HG03108 (cell line): ENCODE measurements around the gene CIDEA.
A peak's percentile ranks its signal among the peaks of the same experiment; 100 is the strongest.

ENCODE experiments used
- ATAC-seq: cut with Tn5 transposase; IDR thresholded peaks from one replicate; pipeline ENCODE4 v1.9.1; 2021; ENCODE audit warnings: moderate library complexity; ENCODE audit not compliant: unreplicated experiment

Gene CIDEA

DNA sequence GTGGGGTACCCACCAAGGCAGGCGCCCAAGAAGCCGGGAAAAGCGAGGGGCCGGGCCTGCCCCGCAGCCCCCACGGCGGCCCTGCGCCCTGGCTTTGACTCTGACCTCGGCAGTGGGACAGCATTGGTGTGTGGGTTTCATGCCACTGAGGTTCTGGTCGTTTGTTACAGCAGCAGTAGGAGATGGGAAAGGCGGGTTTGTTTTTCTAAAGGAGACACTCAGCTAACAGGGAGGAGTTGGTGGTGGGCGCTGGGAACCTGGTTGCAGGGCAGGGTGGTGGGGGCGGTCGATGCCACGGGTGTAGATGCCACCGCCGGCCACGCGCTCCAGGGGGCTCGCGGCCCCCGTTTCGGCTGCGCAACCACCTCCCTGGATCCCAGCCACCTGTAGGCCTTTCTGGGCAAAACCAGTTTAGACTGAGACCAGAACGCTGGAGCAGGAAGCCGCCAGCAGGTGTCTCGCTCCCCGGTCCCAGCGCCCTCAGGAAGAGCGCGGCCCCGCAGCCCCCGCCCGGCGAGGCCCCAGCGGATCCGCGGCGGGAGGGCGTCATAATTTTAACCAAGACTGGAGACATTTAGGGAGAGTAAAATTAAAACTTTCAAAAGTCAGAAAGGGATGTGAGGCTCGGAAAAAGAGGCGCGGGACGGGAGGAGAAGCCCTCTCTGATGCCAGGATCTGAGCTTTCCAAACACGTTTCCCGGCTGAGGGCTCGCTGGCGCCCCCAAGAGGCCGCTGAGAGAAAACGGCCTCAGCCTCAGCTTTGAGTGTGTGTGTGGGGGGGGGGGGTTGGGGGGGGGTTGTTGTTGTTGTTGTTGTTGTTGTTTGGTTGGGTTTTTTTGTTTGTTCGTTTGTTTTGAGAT, 17.4 kb downstream of the CIDEA start:
- ATAC-seq: peak; percentile 92

DNA sequence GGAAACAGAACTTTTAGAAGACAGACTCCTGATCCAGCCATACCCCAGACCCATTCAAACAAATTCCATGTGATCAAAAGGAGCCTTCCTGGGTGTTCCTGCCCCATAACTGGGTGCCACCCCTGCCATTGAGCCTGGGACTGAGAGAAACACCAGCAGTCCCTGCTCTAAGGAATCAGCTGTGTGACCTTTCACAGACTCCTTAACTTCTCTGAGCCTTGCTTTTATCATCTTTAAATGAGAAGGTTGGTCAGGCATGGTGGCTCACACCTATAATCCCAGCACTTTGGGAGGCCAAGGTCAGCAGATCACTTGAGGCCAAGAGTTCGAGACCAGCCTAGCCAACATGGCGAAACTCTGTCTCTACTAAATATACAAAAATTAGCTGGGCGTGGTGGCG, 20.6 kb downstream of the CIDEA start:
- ATAC-seq: no peak

DNA sequence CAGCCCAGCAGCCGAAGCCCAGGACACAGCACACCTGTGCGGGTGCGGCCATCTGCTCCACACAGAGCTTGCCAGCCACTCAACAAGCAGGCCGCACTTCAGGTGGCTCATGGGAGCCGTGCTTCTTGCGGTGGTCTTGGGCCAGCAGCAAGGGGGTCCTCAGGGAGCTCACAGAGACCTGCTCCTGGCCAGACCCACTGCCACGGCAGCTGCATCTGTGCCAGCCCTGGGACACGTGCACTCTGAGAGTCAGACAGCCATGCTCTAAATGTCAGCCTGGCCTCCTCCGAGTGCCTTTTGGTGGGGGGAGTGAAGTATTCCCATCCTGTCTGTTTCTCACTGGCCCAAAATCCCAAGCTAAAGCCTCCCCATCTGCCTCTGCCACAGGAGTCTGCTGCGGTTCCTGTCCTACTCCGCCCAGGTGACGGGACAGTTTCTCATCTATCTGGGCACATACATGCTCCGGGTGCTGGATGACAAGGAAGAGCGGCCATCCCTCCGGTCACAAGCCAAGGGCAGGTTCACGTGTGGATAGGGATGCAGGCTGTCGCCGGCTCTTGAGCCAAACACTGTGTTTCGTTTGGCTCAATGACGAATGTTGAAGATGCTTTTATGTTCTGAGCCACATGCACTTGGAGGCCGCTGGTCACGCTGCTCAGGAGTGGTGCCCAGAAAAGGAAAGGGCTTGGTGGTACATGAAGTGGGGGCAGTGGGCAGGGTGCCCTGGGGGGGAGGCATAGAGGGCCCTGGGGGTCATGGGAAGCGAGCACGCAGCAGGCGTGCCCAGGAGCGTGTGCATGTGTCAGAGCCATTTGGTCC, 22.8 kb downstream of the CIDEA start:
- ATAC-seq: no peak

DNA sequence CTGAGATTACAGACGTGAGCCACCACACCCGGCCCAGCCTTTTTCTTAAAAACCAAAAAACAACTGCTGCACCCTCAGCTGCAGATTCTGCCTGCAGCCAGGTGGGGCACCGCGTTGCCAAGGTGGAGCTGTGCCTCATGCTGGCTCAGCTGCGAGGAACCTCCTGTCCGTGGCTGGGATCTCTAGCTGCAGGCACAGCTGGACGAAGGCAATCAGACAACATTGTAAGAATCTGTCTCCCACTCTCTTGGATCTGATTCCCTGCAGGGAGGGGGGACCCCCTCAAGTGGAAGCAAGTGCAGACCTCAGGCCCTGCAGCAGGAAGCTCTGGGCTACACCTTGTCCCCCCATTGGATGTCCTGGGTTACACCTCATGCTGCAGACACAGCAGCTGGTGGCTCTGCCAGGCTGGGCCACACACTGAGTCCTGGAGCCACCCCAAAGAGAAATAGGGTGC, 24.1 kb downstream of the CIDEA start:
- no peak for ATAC-seq

DNA sequence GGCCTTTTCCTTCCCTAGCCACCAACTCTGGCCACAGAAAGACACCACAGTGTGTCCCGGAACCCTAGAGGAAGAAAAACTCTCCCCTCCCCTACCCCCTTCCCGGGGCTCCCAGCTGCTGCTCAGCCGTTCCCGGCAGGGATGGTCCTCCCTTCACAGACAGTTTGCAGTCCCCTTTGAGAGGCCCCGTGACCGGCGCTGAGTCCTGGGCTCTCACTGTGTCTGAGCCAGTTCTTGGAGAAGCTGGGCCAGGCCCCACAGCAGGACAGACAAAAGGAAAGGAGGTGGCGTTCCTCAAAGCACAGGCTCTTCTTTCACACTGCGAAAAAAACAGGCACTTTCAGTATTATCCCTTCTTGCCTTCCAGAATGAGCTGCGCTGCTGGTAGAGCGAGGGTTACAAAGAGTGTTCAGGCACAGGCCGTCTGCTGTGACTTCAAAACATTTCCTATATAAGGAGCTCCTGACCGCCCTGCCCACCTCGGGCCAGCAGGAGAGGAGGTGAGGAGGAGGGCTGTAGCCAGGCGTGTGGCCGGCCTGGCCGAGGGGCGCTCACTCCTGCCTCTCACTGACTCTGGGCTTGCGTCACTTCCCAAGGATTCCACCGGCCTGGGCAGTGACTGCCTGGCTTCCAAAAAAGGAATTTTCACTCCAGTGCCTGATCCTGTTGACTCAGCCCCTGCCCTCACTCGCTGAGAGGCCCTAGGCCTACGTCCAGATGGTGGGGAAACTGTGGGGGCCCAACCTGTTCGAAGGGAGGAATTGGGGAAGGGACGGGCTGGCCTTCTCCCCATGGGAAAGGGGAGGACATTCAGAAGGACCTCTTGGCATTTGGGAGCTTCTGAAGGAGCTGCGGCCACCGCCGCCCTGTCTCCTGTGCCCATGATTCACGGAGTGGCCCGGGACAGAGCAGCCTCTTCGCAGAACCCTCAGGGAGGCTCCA, 24.9 kb downstream of the CIDEA start:
- no peak for ATAC-seq

DNA sequence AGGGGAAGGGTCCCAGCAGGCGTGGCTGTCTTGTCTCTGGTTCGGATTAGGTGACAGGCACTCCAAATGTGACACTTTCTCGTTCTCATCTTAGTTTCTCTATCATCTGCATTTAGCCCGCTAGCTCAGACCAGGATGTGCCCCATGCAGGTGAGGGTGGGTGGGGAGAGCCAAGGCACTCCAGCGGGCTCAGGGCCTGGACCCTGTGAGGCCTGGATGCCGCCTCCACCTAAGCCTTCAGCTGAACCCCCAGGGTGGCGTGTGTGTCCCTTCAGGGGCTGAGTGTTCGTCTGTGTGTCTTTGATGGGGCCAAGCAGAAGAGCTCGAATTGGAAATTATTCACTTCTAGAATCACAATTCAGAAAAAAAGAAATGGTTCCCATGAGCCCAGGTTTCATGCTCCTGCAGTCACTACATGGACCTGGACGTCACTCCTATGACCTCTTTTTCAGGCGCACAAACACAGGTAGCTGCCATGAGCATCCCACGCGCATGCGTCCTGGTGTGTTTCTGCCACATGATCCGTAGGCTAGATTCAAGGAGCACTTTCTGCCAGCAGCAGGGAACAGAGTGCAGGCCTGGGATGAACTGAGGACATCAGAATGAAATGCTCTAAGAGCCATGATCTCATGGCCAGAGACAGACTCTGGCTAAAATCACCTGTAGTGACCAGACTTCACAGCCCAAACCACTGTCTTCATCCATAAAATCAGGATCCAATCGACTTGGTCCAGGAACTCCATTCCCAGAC, 25.8 kb downstream of the CIDEA start:
- no peak for ATAC-seq

DNA sequence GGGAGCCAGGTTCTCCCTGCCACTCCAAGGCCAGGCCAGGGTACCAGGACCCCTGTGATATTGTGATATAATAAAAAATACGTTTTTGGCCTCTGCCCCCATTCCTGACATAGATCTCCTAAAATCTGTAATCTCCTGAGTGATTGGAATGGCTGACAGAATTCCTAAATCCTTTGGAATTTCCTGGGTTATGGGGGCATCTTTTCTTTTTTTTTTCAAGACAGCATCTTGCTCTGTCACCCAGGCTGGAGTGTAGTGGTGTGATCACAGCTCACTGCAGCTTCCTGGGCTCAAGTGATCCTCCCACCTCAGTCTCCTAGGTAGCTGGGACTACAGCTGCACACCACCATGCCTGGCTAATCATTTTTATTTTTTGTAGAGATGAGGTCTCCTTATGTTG, 27.7 kb downstream of the CIDEA start:
- no peak for ATAC-seq

DNA sequence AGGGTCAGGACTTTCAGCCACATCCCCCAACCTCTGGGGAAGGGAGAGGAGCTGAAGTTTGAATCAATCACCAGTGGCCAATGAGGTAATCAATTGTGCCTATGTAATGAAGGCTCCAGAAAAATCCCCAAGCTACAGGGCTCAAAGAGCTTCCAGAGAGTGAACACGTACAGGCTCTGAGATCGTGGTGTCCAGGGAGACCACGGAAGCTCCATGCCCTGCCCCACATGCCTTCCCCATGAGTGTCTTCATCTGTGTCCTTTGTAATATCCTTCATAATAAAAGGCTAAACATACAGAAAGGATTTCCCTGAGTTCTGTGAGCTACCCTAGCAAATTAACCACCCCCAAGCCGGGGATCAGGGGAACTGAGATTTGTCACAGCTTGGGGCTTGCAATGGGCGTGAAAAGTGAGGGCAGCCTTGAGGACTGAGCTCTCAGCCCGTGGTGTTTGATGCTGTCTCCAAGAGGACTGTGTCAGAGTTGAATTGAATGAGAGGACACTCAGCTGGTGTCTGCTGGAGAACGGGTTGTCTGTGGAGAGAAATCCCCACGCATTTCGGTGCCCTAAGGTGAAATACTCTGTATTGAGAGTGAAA, 28.4 kb downstream of the CIDEA start:
- no peak for ATAC-seq

DNA sequence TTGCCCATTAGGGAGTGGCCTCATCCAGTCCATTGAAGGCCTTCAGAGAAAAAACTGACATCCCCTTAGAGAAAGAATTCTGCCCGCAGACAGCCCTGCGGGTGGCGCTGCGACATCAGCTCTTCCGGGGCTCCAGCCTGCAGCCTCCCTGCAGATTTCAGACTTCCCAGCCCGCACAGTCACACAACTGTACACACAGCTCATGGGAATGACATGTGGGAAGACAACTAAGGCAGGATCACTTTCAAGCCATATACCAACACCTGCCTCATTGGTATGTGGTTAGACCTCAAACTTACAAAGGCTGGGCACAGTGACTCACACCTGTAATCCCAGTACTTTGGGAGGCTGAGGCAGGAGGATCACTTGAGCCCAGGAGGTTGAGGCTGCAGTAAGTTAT, 29.1 kb downstream of the CIDEA start:
- ATAC-seq: no peak

DNA sequence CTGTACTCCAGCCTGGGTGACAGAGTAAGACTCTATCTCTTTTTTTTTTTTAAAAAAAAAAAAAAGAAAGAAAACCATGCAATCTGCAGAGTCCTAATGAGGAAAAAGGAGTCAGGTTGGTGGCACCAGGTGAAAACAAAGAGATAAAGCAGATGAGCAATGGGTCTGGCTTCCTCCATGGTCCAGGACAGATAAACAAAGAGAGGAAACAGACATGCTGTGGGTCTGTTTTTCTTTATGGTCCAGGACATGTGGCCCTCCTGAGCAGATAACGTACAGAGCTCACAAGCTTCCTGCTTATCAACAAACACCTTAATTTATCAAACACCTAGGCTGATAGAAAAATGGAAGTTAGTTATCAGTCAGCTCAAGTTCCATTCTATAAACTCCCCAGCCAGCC, 29.5 kb downstream of the CIDEA start:
- ATAC-seq: no peak

DNA sequence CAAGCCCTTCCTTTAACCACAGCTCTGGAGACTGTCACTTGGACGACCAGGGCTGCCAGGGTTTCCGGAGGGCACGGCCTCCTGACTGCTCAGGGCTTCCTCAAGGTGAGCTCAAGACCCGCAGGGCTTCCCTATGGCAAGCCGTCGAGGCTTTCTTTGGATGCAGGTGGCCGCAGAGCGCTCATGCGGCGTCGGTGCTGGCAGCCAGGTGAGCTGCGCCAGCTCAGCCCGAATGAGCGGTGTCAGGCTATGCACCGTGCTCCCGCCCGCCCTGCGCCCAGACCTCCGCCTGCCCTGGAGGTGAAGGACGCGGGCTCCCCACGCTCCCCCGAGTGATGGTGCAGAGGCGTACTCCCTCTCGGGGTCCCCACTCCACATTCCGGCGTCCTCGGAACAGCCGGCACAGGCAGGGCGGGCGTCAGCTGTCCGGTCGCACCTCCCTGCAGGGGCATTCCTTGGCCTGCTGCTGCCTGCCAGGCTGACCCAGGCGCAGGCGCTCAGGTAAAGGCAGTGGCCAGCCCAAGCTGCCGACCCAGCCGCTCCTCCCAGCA, 33.0 kb downstream of the CIDEA start:
- no peak for ATAC-seq

DNA sequence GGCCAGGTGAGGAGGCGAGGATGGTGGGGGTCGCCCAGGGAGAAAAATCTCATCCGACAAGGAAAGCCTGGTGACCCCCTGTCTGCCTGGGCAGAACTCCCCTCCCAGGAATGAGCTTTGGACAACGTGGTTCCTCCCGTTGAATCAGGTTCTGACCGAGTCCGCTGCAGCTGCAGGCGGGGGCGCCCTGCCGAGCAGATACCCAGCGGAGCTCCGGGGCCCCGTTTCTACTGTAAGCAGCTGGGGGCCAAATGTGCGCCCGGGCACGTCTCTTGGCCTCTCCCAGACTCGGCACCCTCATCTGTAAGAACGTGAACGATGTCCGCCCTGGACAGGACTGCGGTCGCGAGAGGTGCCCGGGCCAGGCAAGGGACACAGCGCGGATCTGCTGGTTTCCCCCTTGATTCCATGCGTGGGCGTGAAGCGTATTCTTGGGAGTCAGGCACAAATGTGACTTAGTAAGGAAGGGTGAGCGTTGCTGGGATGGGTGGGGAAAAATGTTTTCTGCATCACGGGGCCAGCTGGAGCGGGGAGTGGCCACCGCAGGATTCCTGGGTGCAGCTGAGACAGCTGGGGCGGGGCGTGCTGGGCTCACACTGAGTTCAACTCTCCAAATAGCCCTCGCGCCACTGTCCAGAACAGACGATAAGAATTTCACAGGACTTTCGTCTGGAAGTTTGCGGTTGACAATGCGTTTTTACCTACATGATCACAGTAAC, 33.7 kb downstream of the CIDEA start:
- ATAC-seq: no peak

DNA sequence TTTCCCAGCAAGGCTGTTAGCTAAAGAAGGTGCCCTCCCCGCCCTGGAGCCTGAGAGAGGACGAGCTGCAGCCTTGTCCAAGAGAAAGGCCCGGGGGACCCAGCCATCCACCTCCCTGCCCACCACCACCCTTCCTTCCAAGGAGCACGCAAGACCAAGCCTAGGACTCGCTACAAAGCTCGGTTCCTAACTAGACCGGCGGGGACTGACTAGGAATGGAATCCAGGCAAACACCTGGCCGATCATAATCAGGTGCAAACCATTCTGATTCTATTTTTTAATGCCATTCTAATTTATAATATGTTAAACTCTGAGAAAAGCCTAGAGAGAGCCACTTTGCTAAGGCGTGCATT, 34.2 kb downstream of the CIDEA start:
- no peak for ATAC-seq

DNA sequence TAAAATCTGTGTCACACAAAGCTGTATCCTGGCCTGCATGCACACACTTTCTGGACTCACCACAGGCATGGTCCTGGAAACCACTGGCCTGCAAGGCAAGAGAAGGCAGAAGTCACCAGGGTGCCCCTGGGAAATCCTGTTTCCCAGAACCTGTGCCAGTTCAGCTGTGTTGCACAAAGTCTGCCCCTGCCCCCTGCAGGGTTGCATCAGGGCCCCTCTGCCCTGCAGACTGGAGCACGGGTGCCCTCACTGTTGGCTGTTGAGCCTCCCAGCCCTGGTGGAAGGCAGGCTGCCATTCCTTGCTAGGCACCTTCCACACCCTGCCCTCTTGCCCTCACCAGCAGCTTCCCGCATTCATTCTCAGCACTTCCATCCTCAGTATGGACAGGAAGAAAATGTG, 35.9 kb downstream of the CIDEA start:
- ATAC-seq: no peak

DNA sequence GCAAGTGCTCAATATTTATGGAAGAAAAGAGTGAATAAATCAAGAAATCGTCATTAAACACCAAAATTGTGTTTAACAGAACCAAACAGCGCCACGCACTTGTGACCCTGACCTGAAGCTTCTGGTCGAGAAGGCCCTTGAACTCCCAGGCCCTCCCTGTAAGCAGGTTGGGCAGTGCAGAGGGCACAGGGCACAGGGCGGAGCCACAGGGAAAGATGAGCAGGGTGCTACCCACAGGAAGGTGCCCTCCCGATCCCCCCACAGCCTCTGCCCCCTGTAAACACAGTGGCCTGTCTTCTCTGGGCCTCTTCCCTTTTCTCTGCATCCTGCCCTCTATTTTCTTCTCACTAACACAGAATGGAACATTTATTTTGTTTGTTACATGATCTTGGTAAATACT, 37.0 kb downstream of the CIDEA start:
- ATAC-seq: no peak

DNA sequence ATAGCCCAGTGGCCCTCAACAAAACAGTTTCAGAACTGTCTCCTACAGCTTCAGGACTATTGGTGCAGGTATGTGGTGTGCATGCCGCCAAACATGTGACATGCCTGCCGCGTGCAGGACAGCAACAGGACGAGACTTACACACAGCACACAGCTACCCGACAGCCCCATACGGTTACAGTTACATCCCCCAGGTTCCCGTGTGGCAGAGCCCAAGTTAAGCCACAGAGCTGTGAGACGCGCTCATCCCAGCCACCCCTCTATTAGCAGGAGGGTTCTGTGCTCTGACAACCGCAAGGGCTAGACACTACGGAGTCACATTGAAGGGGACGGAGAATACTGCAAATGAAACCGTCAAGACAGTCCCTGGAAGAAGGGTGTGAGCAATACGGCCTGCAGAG, 37.5 kb downstream of the CIDEA start:
- no peak for ATAC-seq

DNA sequence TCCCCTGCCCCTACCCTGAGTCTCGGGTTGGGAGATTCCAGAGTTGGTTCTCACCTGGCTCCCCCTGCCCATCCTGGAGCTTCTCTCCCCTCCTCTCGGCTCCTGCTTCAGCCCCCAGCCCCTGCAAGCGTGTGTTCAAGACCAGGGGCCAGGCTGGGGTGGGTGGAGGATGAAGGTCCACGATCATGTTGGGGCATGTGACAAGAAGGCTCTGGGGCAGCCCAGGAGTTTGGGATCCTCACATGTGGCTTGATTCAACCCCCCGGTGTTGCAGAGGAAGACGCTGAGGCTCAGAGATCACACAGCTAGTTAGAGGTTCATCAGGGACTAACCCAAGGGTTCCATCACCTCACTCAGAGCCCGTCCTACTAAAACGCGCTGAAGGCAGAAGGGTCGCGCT, 39.7 kb downstream of the CIDEA start:
- no peak for ATAC-seq

DNA sequence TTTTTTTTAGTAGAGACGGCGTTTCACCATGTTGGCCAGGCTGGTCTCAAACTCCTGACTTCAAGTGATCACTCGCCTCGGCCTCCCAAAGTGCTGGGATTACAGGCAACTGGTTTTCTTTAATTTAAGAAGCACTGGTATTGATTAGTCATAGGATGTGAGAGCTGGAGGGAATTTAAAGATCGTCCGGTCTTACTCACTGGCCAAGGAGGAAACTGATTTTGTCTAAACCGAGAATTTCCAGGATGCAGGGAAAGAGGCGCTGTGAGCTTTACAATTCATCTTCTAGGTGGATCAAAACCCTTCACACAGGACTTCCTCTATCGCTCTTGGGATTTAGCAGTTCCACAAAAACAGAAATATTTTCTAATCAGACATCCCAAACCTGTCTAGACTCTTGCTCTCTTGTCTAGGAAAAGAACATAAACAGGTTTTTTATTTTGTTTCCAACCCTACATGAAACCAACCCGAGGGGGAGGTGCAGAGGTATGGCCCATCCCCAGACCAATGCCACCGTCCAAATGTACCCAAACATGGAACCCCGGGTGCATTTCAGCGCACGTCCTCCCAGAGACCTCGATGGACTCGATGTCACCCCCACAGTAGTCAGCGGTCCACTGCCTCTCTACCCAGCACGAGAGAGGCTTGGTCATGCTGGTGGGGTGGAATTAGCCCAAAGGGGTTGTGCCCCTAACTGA, 41.4 kb downstream of the CIDEA start:
- no peak for ATAC-seq

DNA sequence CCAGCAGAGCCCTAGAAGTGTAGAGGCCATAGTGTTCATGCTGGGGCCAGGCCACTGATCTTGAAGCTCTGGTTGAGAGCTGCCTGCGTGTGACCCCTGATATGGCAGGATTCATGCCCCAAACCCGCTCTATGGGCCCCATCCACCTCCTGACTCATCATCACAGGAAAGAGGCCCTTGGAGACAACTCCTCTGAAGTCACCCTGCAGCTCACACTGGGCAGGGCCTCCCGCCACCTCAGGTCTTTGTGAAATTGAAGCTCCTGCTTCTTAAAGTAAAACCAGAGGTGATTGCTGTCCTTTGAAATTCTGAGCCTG, 41.9 kb downstream of the CIDEA start:
- ATAC-seq: no peak
